ENCODE data around the gene ANKRD33B. TPM values are rescaled to one million over a fixed set of nuclear protein-coding genes. Genes with fewer than 3 reads are reported as not detected.
A peak's percentile ranks its signal among the peaks of the same experiment; 100 is the strongest.

The ANKRD33B gene
- total RNA-seq, 1 experiment from 2014 or later: 14.9 TPM

- ChIA-PET POLR2A (ENCODE audit: unreplicated experiment) (no interaction called here), CTCF (interaction anchor here (0.6 kb wide), 1 partner anchor 131 kb away, joined by 3 read pairs; no protein-coding TSS in a partner anchor)
- H3F3A ChIP-seq (ENCODE audit: low read length, unreplicated experiment): no peaks in the 10 kb centered on the region
- ATAC-seq: peak; percentile 88
- no peak overlapping the region for H3K27ac ChIP-seq (ENCODE audit: low read length)
- H3K9ac ChIP-seq (ENCODE audit: low read length): no peak overlapping the region
- no peak overlapping the region for H2AFZ ChIP-seq (ENCODE audit: low read length)
- no peaks in the 10 kb centered on the region for H3K79me2 ChIP-seq (ENCODE audit: low read length)
- H4K20me1 ChIP-seq (ENCODE audit: low read length): no peaks in the 10 kb centered on the region
- peaks cover 2% of the 10 kb centered on the region for H3K4me1 ChIP-seq (ENCODE audit: insufficient read depth, low read length)
- no TSS peak for BruUV-seq (replicated peaks)
- no peaks in the 10 kb centered on the region for H3K9me2 ChIP-seq (replicated peaks; ENCODE audit: low read length)
- 0 out of 2 replicates have a peak, but pooled peaks cover 8% of the 10 kb centered on the region for H3K9me3 ChIP-seq (ENCODE audit: low read length)
- no peak overlapping the region for H3K4me2 ChIP-seq (ENCODE audit: low read length)
- no peak overlapping the region for H3K4me3 ChIP-seq (ENCODE audit: low read length)
- intact Hi-C loops (cut with micrococcal nuclease): no loop called here
- H3K27me3 ChIP-seq (ENCODE audit: low read length): no peaks in the 10 kb centered on the region
- TF ChIP-seq CTCF (conservative IDR thresholded peaks at IDR 0.05; ENCODE audit: low read depth, low read length) (no peak), EZH2phosphoT487 (IDR thresholded peaks at IDR 0.05; ENCODE audit: borderline replicate concordance, low read length) (no peak), EZH2 (IDR thresholded peaks at IDR 0.05; ENCODE audit: low read length, unreplicated experiment) (no peak)
- no peaks in the 10 kb centered on the region for H3K36me3 ChIP-seq (ENCODE audit: low read depth, low read length)
- peak; percentile 75 for DNase-seq
These were observed 104.8 kb downstream of the ANKRD33B start for GRCh38 chr5:10668697-10669096.

GRCh38 chr5:10669983-10670382 lies 106.1 kb downstream of the ANKRD33B start:
- no peaks in the 10 kb centered on the region for H3F3A ChIP-seq (ENCODE audit: low read length, unreplicated experiment)
- DNase-seq (no peak), ATAC-seq (no peak)
- intact Hi-C loops (cut with micrococcal nuclease): loop anchor here (5.0 kb wide), 1 partner anchor 218 kb away; no protein-coding TSS in a partner anchor
- no peak overlapping the region for H3K4me3 ChIP-seq (ENCODE audit: low read length)
- no peaks in the 10 kb centered on the region for H3K27me3 ChIP-seq (ENCODE audit: low read length)
- no peaks in the 10 kb centered on the region for H3K36me3 ChIP-seq (ENCODE audit: low read depth, low read length)
- no peaks in the 10 kb centered on the region for H4K20me1 ChIP-seq (ENCODE audit: low read length)
- H3K27ac ChIP-seq (ENCODE audit: low read length): no peak overlapping the region
- H3K9ac ChIP-seq (ENCODE audit: low read length): no peak overlapping the region
- no peaks in the 10 kb centered on the region for H3K9me2 ChIP-seq (replicated peaks; ENCODE audit: low read length)
- CTCF ChIA-PET: no interaction called here
- no TSS peak for BruUV-seq (replicated peaks)
- H3K9me3 ChIP-seq (ENCODE audit: low read length): 0 out of 2 replicates have a peak, but pooled peaks cover 8% of the 10 kb centered on the region
- H3K79me2 ChIP-seq (ENCODE audit: low read length): no peaks in the 10 kb centered on the region
- no peak overlapping the region for H2AFZ ChIP-seq (ENCODE audit: low read length)
- TF ChIP-seq CTCF (conservative IDR thresholded peaks at IDR 0.05; ENCODE audit: low read depth, low read length): no peak
- no peak for TF ChIP-seq EZH2phosphoT487 (IDR thresholded peaks at IDR 0.05; ENCODE audit: borderline replicate concordance, low read length)
- no peak for TF ChIP-seq EZH2 (IDR thresholded peaks at IDR 0.05; ENCODE audit: low read length, unreplicated experiment)
- H3K4me1 ChIP-seq (ENCODE audit: insufficient read depth, low read length): no peaks in the 10 kb centered on the region
- no peak overlapping the region for H3K4me2 ChIP-seq (ENCODE audit: low read length)
- POLR2A ChIA-PET (ENCODE audit: unreplicated experiment): no interaction called here

Measured in PC-3 (cell line).